HCT116 (cell line): ENCODE data around the gene NEURL3. TPM values are rescaled to one million over a fixed set of nuclear protein-coding genes. Genes with fewer than 3 reads are reported as not detected.

ENCODE experiments used
- ATAC-seq: fragments of 200-7000 bp; cut with Tn5 transposase; 2 replicates; pipeline ENCODE4 v1.9.1; 2020; ENCODE audit warnings: mild to moderate bottlenecking, moderate library complexity
- BruUV-seq: library from RNA; stranded (reverse); fragments of 400-500 nt; replicated peaks from 2 replicates; lab custom pipeline; 2021; lab: Mats Ljungman, UMichigan
- CTCF ChIA-PET: fragments of 300-600 bp; sonication (Branson Sonifier 250); formaldehyde crosslinking; loops from one replicate; lab custom pipeline; 2021; ENCODE audit warnings: antibody characterized with exemption; lab: Charles Lee
- POLR2A ChIA-PET: fragments of 300-600, 350-600 bp; sonication (Branson Sonifier 250); formaldehyde crosslinking; loops from one replicate; lab custom pipeline; 2021; ENCODE audit warnings: antibody characterized with exemption; lab: Charles Lee
- RAD21 ChIA-PET, 2 experiments: fragments of 300-600 bp; sonication (Branson Sonifier 250); formaldehyde crosslinking; loops; one replicate each; lab custom pipeline; 2023; ENCODE audit warnings: low total read pairs in 2 of 2; ENCODE audit not compliant: uncharacterized antibody in 2 of 2, unreplicated experiment in 2 of 2, low non-redundant PET in 1 of 2; lab: Charles Lee
- DNase-seq: peaks from one replicate; pipeline ENCODE4 v3.0.0-alpha.2; 2010; ENCODE audit warnings: low read depth, low spot score
- H2AFZ ChIP-seq: fragments of 200-600 bp; shearing (Covaris generic), sonication (generic); 2 replicates; pipeline ENCODE4 v1.6.1; 2017; ENCODE audit warnings: low read depth, mixed run types, mixed read lengths, antibody characterized with exemption, low read length; ENCODE audit not compliant: poor library complexity, severe bottlenecking
- H3K27ac ChIP-seq: 2 replicates; pipeline ENCODE4 v1.5.1; 2012; ENCODE audit warnings: low read depth, low read length
- H3K27me3 ChIP-seq: fragments of 200-600 bp; sonication (generic); 2 replicates; pipeline ENCODE4 v1.6.1; 2016; ENCODE audit warnings: mixed run types, low read length, mixed read lengths; ENCODE audit not compliant: insufficient read depth
- H3K36me3 ChIP-seq, 2 experiments: fragments of 200-500 bp in 1 of 2; fragments of 200-600 bp in 1 of 2; sonication (Bioruptor generic) in 1 of 2; sonication (generic) in 1 of 2; 2 replicates each; pipeline versions ENCODE4 v1.5.1 to v1.6.1; 2014 to 2016; ENCODE audit warnings: low read length in 2 of 2, inconsistent platforms in 1 of 2, mixed read lengths in 1 of 2, mixed run types in 1 of 2; ENCODE audit not compliant: insufficient read depth in 2 of 2, control insufficient read depth in 1 of 2
- H3K4me1 ChIP-seq, 2 experiments: fragments of 200-600 bp in 1 of 2; sonication (generic) in 1 of 2; 2 replicates each; pipeline versions ENCODE4 v1.5.1 to v1.6.1; 2012 to 2017; ENCODE audit warnings: low read length in 2 of 2, inconsistent platforms in 1 of 2, mild to moderate bottlenecking in 1 of 2, mixed read lengths in 1 of 2, mixed run types in 1 of 2, moderate library complexity in 1 of 2; ENCODE audit not compliant: insufficient read depth in 2 of 2, control insufficient read depth in 1 of 2
- H3K4me2 ChIP-seq: fragments of 200-600 bp; sonication (generic); 2 replicates; pipeline ENCODE4 v1.6.1; 2017; ENCODE audit warnings: mixed run types, low read length, mixed read lengths
- H3K4me3 ChIP-seq, 2 experiments: fragments of 200-600 bp in 1 of 2; sonication (generic) in 1 of 2; replicated peaks in 1 of 2; 2 replicates each; pipeline ENCODE4 v1.5.1; 2011 to 2016; ENCODE audit warnings: low read length in 2 of 2, control low read depth in 1 of 2, low read depth in 1 of 2, mild to moderate bottlenecking in 1 of 2, mixed read lengths in 1 of 2, mixed run types in 1 of 2
- H3K79me2 ChIP-seq: fragments of 200-600 bp; sonication (generic); 2 replicates; pipeline ENCODE4 v1.6.1; 2017; ENCODE audit warnings: mild to moderate bottlenecking, mixed run types, low read length, moderate library complexity, mixed read lengths; ENCODE audit not compliant: insufficient read depth
- H3K9ac ChIP-seq: fragments of 200-600 bp; sonication (generic); 2 replicates; pipeline ENCODE4 v1.6.1; 2016; ENCODE audit warnings: low read length, mixed read lengths
- H3K9me2 ChIP-seq: fragments of 200-600 bp; sonication (generic), shearing (Covaris generic); 2 replicates; pipeline ENCODE4 v1.6.1; 2017; ENCODE audit warnings: mixed run types, mild to moderate bottlenecking, moderate library complexity; ENCODE audit not compliant: insufficient read depth
- H3K9me3 ChIP-seq, 2 experiments: fragments of 200-500 bp in 1 of 2; fragments of 200-600 bp in 1 of 2; sonication (Bioruptor generic) in 1 of 2; sonication (generic) in 1 of 2; 2 replicates each; pipeline ENCODE4 v1.6.1; 2014 to 2017; ENCODE audit warnings: low read length in 2 of 2, mixed read lengths in 2 of 2, inconsistent platforms in 1 of 2, low read depth in 1 of 2, mild to moderate bottlenecking in 1 of 2, mixed run types in 1 of 2, moderate library complexity in 1 of 2; ENCODE audit not compliant: control insufficient read depth in 1 of 2, insufficient read depth in 1 of 2
- H4K20me1 ChIP-seq: fragments of 200-600 bp; sonication (generic), shearing (Covaris generic); 2 replicates; pipeline ENCODE4 v1.6.1; 2017; ENCODE audit warnings: mixed run types, mild to moderate bottlenecking, moderate library complexity; ENCODE audit not compliant: insufficient read depth
- CBX3 ChIP-seq: IDR thresholded peaks from 2 replicates; pipeline ENCODE4 v1.6.1; 2012; ENCODE audit warnings: low read depth
- EZH2 ChIP-seq: fragments of 200-600 bp; sonication (generic); IDR thresholded peaks from 2 replicates; pipeline ENCODE4 v1.6.1; 2017; ENCODE audit warnings: antibody characterized with exemption, mixed run types
- MAX ChIP-seq: IDR thresholded peaks from 2 replicates; pipeline ENCODE4 v1.6.1; 2012
- POLR2A ChIP-seq: IDR thresholded peaks from 2 replicates; pipeline ENCODE4 v1.7.0; 2011; ENCODE audit warnings: borderline replicate concordance; ENCODE audit not compliant: insufficient read depth, insufficient read length; ENCODE audit errors: extremely low read depth
- POLR2AphosphoS5 ChIP-seq: IDR thresholded peaks from 2 replicates; pipeline ENCODE4 v1.6.1; 2011; ENCODE audit warnings: mild to moderate bottlenecking, low read depth, low read length, moderate library complexity
- SIN3A ChIP-seq: IDR thresholded peaks from 2 replicates; pipeline ENCODE4 v1.6.1; 2012; ENCODE audit warnings: low read depth
- TCF7L2 ChIP-seq: IDR thresholded peaks from 2 replicates; pipeline ENCODE4 v1.7.0; 2011; ENCODE audit warnings: borderline replicate concordance, inconsistent platforms; ENCODE audit not compliant: insufficient read depth, insufficient read length; ENCODE audit errors: extremely low read depth
- YY1 ChIP-seq: IDR thresholded peaks from 2 replicates; pipeline ENCODE4 v1.6.1; 2011; ENCODE audit warnings: low read length, low read depth, moderate library complexity, mild to moderate bottlenecking; ENCODE audit not compliant: insufficient replicate concordance; ENCODE audit errors: extremely low read depth
- intact Hi-C: fragments of 100-400 bp; cut with micrococcal nuclease; formaldehyde crosslinking; loops from 2 replicates; pipeline ENCODE4 v1.10.0; 2022
- total RNA-seq: library from RNA; stranded (reverse); gene quantifications from one replicate; pipeline ENCODE4 v1.2.1, GENCODE V29; 2021; ENCODE audit not compliant: unreplicated experiment

NEURL3 gene
- total RNA-seq, 1 experiment from 2014 or later = not detected

GRCh38 chr2:96517079-96517478, 11.9 kb upstream of the NEURL3 start:
- H3K27ac ChIP-seq = no peak overlapping the region
- no peak overlapping the region for H2AFZ ChIP-seq
- intact Hi-C loops = no loop called here
- no peaks in the 10 kb centered on the region for H3K27me3 ChIP-seq
- H3K4me2 ChIP-seq = no peak overlapping the region
- DNase-seq (no peak), ATAC-seq (no peak)
- RAD21 ChIA-PET = no interaction called here
- H4K20me1 ChIP-seq = no peaks in the 10 kb centered on the region
- peaks cover 0 to 4% of the 10 kb centered on the region in 2 experiments; a peak in 1 of 4 replicates for H3K9me3 ChIP-seq
- no peak overlapping the region for H3K9ac ChIP-seq
- no TSS peak for BruUV-seq
- no peaks in the 10 kb centered on the region for H3K9me2 ChIP-seq
- POLR2A ChIA-PET = no interaction called here
- peaks cover 0 to 2% of the 10 kb centered on the region in 2 experiments; a peak in 1 of 4 replicates for H3K4me1 ChIP-seq
- H3K36me3 ChIP-seq = no peaks in the 10 kb centered on the region
- TF ChIP-seq POLR2A (no peak), CBX3 (0 out of 2 replicates have a peak, but pooled peaks have one; percentile 38)
- no peak overlapping the region for H3K4me3 ChIP-seq
- no peaks in the 10 kb centered on the region for H3K79me2 ChIP-seq
- CTCF ChIA-PET = no interaction called here

- peaks cover 0 to 4% of the 10 kb centered on the region in 2 experiments; a peak in 1 of 4 replicates for H3K9me3 ChIP-seq
- ChIA-PET POLR2A (no interaction called here), CTCF (no interaction called here), RAD21 (no interaction called here)
- no peak overlapping the region for H2AFZ ChIP-seq
- H3K79me2 ChIP-seq = no peaks in the 10 kb centered on the region
- TF ChIP-seq SIN3A (no peak), YY1 (no peak), MAX (no peak), POLR2AphosphoS5 (no peak), TCF7L2 (no peak), EZH2 (no peak)
- intact Hi-C loops = no loop called here
- H3K9ac ChIP-seq = no peak overlapping the region
- H3K4me2 ChIP-seq = no peak overlapping the region
- no peaks in the 10 kb centered on the region for H4K20me1 ChIP-seq
- DNase-seq = no peak
- no peak overlapping the region for H3K4me3 ChIP-seq
- no peaks in the 10 kb centered on the region for H3K36me3 ChIP-seq
- no peak overlapping the region for H3K27ac ChIP-seq
- no peaks in the 10 kb centered on the region for H3K9me2 ChIP-seq
- H3K27me3 ChIP-seq = no peaks in the 10 kb centered on the region; the same call in 1 of the 2 replicates
- no peak for ATAC-seq
- H3K4me1 ChIP-seq = peaks cover 0 to 7% of the 10 kb centered on the region in 2 experiments; a peak in 1 of 4 replicates
- no TSS peak for BruUV-seq
These were observed 9.4 kb upstream of the NEURL3 start for GRCh38 chr2:96514521-96514920.
